HEK293 (cell line): ENCODE results near the gene GNG7.

Source experiments
- CTCF ChIA-PET: fragments of 350-600 bp; formaldehyde crosslinking; extraction: SDS; loops from one replicate; lab custom pipeline; 2021; ENCODE audit warnings: antibody characterized with exemption; lab: Yijun Ruan, JAX
- POLR2A ChIA-PET: fragments of 300-600 bp; formaldehyde crosslinking; extraction: SDS; loops from one replicate; lab custom pipeline; 2020; ENCODE audit warnings: antibody characterized with exemption, inconsistent platforms; lab: Yijun Ruan, JAX
- H3K27ac ChIP-seq: fragments of 200-500 bp; sonication (Bioruptor generic); 2 replicates; pipeline ENCODE4 v1.5.1; 2014; ENCODE audit warnings: low read depth, low read length, control low read depth, inconsistent platforms; ENCODE audit errors: extremely low read depth
- H3K36me3 ChIP-seq, 2 experiments: fragments of 200-500 bp in 1 of 2; sonication (Bioruptor generic) in 1 of 2; 1 replicate in 1 of 2; 2 replicates in 1 of 2; pipeline ENCODE4 v1.5.1; 2014 to 2017; ENCODE audit warnings: inconsistent platforms in 2 of 2, low read length in 2 of 2; ENCODE audit not compliant: control insufficient read depth in 2 of 2, insufficient read depth in 1 of 2
- H3K4me1 ChIP-seq: fragments of 200-500 bp; sonication (Bioruptor generic); 2 replicates; pipeline ENCODE4 v1.5.1; 2014; ENCODE audit warnings: mild to moderate bottlenecking, low read length, inconsistent platforms; ENCODE audit not compliant: control insufficient read depth, insufficient read depth
- H3K4me3 ChIP-seq: 2 replicates; pipeline ENCODE4 v1.5.1; 2011; ENCODE audit warnings: low read depth, mild to moderate bottlenecking, control low read depth, low read length, moderate library complexity
- H3K9me3 ChIP-seq: fragments of 200-500 bp; sonication (Bioruptor generic); 2 replicates; pipeline ENCODE4 v1.5.1; 2014; ENCODE audit warnings: low read depth, low read length, inconsistent platforms; ENCODE audit not compliant: control insufficient read depth, insufficient read depth
- EGR2 ChIP-seq: fragments of 450-650 bp; formaldehyde crosslinking; IDR thresholded peaks from 2 replicates; pipeline ENCODE4 v1.5.1; 2016; ENCODE audit warnings: low read depth, missing biosample characterization, missing genetic modification characterization
- GLIS1 ChIP-seq: fragments of 450-650 bp; formaldehyde crosslinking; IDR thresholded peaks from 2 replicates; pipeline ENCODE4 v1.5.1; 2016; ENCODE audit warnings: missing biosample characterization, missing genetic modification characterization
- KLF1 ChIP-seq: fragments of 450-650 bp; formaldehyde crosslinking; IDR thresholded peaks from 2 replicates; pipeline ENCODE4 v1.5.1; 2016; ENCODE audit warnings: missing biosample characterization, missing genetic modification characterization
- KLF16 ChIP-seq: fragments of 450-650 bp; formaldehyde crosslinking; IDR thresholded peaks from 2 replicates; pipeline ENCODE4 v1.5.1; 2017; ENCODE audit warnings: missing biosample characterization, missing genetic modification characterization
- OVOL3 ChIP-seq: fragments of 450-650 bp; formaldehyde crosslinking; IDR thresholded peaks from 2 replicates; pipeline ENCODE4 v1.5.1; 2016; ENCODE audit warnings: missing biosample characterization, missing genetic modification characterization
- ZBTB44 ChIP-seq: fragments of 450-650 bp; IDR thresholded peaks from 2 replicates; pipeline ENCODE4 v1.5.1; 2018; ENCODE audit warnings: missing biosample characterization, mild to moderate bottlenecking, missing genetic modification characterization
- ZFHX2 ChIP-seq: fragments of 450-650 bp; formaldehyde crosslinking; conservative IDR thresholded peaks from 2 replicates; pipeline ENCODE4 v1.5.1; 2016; ENCODE audit warnings: missing biosample characterization, missing genetic modification characterization
- ZNF155 ChIP-seq: fragments of 450-650 bp; formaldehyde crosslinking; IDR thresholded peaks from 2 replicates; pipeline ENCODE4 v1.5.1; 2016; ENCODE audit warnings: missing biosample characterization, missing genetic modification characterization
- ZNF16 ChIP-seq: fragments of 450-650 bp; formaldehyde crosslinking; IDR thresholded peaks from 2 replicates; pipeline ENCODE4 v1.5.1; 2016; ENCODE audit warnings: low read depth, missing biosample characterization, missing genetic modification characterization
- ZNF416 ChIP-seq: fragments of 450-650 bp; formaldehyde crosslinking; IDR thresholded peaks from 2 replicates; pipeline ENCODE4 v1.5.1; 2016; ENCODE audit warnings: missing biosample characterization, missing genetic modification characterization
- ZNF549 ChIP-seq: fragments of 450-650 bp; IDR thresholded peaks from 2 replicates; pipeline ENCODE4 v1.5.1; 2018; ENCODE audit warnings: missing biosample characterization, missing genetic modification characterization, mild to moderate bottlenecking, inconsistent platforms, moderate library complexity
- ZNF560 ChIP-seq: fragments of 450-650 bp; formaldehyde crosslinking; IDR thresholded peaks from 2 replicates; pipeline ENCODE4 v1.5.1; 2017; ENCODE audit warnings: missing biosample characterization, missing genetic modification characterization, borderline replicate concordance
- ZNF623 ChIP-seq: fragments of 450-650 bp; formaldehyde crosslinking; IDR thresholded peaks from 2 replicates; pipeline ENCODE4 v1.5.1; 2016; ENCODE audit warnings: missing biosample characterization, missing genetic modification characterization
- ZNF768 ChIP-seq: fragments of 450-650 bp; formaldehyde crosslinking; IDR thresholded peaks from 2 replicates; pipeline ENCODE4 v1.5.1; 2018; ENCODE audit warnings: missing biosample characterization, mild to moderate bottlenecking, missing genetic modification characterization
- TF ChIP-seq, protein P1 (sequence below): fragments of 450-650 bp; formaldehyde crosslinking; IDR thresholded peaks from 2 replicates; pipeline ENCODE4 v1.5.1; 2016; ENCODE audit warnings: missing biosample characterization, missing genetic modification characterization
- TF ChIP-seq, protein P2 (sequence below): fragments of 450-650 bp; formaldehyde crosslinking; IDR thresholded peaks from 2 replicates; pipeline ENCODE4 v1.5.1; 2016; ENCODE audit warnings: missing biosample characterization, missing genetic modification characterization
- TF ChIP-seq, protein P3 (sequence below): fragments of 450-650 bp; IDR thresholded peaks from 2 replicates; pipeline ENCODE4 v1.5.1; 2018; ENCODE audit warnings: missing biosample characterization, missing genetic modification characterization

The GNG7 gene

GRCh38 chr19:2495651-2496316 lies 206.7 kb downstream of the GNG7 start:
- H3K36me3 ChIP-seq, result no peaks in the 10 kb centered on the region
- CTCF ChIA-PET, result interaction anchor here (1.0 kb wide), 1 partner anchor 17 kb away, joined by 4 read pairs; no protein-coding TSS in a partner anchor

DNA sequence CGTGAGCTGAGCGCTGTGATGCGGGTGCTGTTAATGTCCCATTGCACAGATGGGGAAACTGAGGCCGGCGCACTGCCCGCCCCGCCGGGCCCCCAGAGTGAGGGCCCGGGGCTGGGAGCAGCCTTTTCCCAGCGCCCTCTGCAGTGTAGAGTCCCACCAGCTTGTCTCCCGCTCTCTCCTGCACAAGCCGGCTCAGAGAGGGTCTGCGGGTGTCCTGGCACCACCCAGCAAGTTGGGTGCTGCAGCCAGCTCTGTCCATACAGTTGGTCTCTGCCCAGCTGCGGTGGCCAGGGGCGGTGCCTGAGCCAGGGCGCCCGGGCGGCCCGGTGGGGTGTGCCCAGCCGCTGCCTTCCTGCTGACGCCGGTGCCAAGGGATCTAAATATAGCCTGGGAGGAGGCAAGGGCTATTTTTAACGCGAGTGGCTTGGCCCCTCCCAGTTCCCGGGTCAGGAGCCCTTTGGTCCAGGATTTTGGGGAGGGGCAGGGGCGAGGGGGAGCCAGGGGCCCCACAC lies 207.3 kb downstream of the GNG7 start:
- H3K4me1 ChIP-seq, result no peaks in the 10 kb centered on the region
- POLR2A ChIA-PET, result interaction anchor here (0.9 to 13.1 kb wide), 5 partner anchors 8 to 84 kb away, joined by 3 to 168 read pairs (median 4); partner anchors contain the start of gene GADD45B
- no peaks in the 10 kb centered on the region for H3K36me3 ChIP-seq
- H3K4me3 ChIP-seq, result no peak overlapping the region; the same call in 1 of the 2 replicates
- H3K27ac ChIP-seq, result no peak overlapping the region; the same call in 1 of the 2 replicates
- TF ChIP-seq KLF16 (tag by site-specific recombination) (no peak), ZNF768 (peak; percentile 69; the same call in 1 of the 2 replicates), ZNF416 (tag by site-specific recombination) (no peak), KLF1 (tag by site-specific recombination) (peak; percentile 72; the same call in 1 of the 2 replicates)
- TF ChIP-seq, protein P1, sequence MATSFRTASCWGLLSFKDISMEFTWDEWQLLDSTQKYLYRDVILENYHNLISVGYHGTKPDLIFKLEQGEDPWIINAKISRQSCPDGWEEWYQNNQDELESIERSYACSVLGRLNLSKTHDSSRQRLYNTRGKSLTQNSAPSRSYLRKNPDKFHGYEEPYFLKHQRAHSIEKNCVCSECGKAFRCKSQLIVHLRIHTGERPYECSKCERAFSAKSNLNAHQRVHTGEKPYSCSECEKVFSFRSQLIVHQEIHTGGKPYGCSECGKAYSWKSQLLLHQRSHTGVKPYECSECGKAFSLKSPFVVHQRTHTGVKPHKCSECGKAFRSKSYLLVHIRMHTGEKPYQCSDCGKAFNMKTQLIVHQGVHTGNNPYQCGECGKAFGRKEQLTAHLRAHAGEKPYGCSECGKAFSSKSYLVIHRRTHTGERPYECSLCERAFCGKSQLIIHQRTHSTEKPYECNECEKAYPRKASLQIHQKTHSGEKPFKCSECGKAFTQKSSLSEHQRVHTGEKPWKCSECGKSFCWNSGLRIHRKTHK (tag by site-specific recombination), result no peak
- TF ChIP-seq, protein P2, sequence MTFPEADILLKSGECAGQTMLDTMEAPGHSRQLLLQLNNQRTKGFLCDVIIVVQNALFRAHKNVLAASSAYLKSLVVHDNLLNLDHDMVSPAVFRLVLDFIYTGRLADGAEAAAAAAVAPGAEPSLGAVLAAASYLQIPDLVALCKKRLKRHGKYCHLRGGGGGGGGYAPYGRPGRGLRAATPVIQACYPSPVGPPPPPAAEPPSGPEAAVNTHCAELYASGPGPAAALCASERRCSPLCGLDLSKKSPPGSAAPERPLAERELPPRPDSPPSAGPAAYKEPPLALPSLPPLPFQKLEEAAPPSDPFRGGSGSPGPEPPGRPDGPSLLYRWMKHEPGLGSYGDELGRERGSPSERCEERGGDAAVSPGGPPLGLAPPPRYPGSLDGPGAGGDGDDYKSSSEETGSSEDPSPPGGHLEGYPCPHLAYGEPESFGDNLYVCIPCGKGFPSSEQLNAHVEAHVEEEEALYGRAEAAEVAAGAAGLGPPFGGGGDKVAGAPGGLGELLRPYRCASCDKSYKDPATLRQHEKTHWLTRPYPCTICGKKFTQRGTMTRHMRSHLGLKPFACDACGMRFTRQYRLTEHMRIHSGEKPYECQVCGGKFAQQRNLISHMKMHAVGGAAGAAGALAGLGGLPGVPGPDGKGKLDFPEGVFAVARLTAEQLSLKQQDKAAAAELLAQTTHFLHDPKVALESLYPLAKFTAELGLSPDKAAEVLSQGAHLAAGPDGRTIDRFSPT (tag by site-specific recombination), result 0 out of 2 replicates have a peak, but pooled peaks have one; percentile 15
- CTCF ChIA-PET, result interaction anchor here (1.0 kb wide), 1 partner anchor 17 kb away, joined by 4 read pairs; no protein-coding TSS in a partner anchor
- H3K9me3 ChIP-seq, result no peaks in the 10 kb centered on the region

More at GRCh38 chr19:2495651-2496316, 206.7 kb downstream of the GNG7 start:
- Histone ChIP-seq H3K4me1 (no peaks in the 10 kb centered on the region), H3K27ac (no peak overlapping the region), H3K9me3 (no peaks in the 10 kb centered on the region), H3K4me3 (no peak overlapping the region)
- TF ChIP-seq, protein P3, sequence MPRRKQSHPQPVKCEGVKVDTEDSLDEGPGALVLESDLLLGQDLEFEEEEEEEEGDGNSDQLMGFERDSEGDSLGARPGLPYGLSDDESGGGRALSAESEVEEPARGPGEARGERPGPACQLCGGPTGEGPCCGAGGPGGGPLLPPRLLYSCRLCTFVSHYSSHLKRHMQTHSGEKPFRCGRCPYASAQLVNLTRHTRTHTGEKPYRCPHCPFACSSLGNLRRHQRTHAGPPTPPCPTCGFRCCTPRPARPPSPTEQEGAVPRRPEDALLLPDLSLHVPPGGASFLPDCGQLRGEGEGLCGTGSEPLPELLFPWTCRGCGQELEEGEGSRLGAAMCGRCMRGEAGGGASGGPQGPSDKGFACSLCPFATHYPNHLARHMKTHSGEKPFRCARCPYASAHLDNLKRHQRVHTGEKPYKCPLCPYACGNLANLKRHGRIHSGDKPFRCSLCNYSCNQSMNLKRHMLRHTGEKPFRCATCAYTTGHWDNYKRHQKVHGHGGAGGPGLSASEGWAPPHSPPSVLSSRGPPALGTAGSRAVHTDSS (tag by site-specific recombination), result peak; percentile 28; the same call in 1 of the 2 replicates
- 0 out of 2 replicates have a peak, but pooled peaks have one; percentile 28 for TF ChIP-seq EGR2 (tag by site-specific recombination)
- 0 out of 2 replicates have a peak, but pooled peaks have one; percentile 12 for TF ChIP-seq ZFHX2 (tag by site-specific recombination)
- TF ChIP-seq ZNF155 (tag by site-specific recombination), result no peak
- POLR2A ChIA-PET, result interaction anchor here (0.9 to 13.1 kb wide), 3 partner anchors 8 to 34 kb away, joined by 3 to 168 read pairs (median 4); partner anchors contain the start of gene GADD45B

DNA sequence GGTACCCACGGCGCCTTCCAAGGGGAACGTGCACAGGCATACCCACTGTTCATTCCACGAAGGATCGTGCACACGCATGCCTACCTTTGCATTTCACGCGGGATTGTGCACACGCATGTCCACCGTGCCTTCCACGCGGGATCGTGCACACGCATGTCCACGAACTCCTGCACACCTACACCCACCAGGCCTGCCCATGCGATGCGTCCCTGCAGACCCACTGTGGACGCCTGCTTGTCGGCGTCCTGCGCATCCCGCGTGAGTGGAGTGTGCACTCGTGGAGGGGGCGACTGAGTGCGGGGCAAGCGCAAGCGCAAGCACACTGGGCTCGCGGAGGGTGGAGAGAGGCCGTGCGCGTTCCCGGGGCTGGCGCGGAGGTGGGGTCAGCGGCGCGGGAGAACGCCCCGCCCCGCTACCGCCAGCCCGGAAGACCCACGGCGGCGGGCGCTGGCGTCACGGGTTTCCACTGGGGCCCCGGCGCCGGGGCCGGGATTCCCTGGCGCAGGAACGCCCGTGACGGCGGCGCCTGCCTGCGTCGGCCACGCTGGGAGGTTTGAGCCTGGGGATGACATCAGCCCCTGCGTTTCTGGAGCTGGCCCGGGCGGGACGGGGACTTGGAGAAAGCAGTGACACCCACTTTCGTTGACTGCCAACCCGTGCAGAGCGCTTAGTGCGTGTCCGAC lies 207.9 kb downstream of the GNG7 start:
- no peak overlapping the region; the same call in 1 of the 2 replicates for H3K4me3 ChIP-seq
- no peaks in the 10 kb centered on the region for H3K9me3 ChIP-seq
- no peaks in the 10 kb centered on the region for H3K36me3 ChIP-seq
- H3K27ac ChIP-seq, result no peak overlapping the region; the same call in 1 of the 2 replicates
- ChIA-PET CTCF (interaction anchor here (1.0 kb wide), 1 partner anchor 16 kb away, joined by 4 read pairs; no protein-coding TSS in a partner anchor), POLR2A (interaction anchor here (0.9 to 13.1 kb wide), 6 partner anchors 9 to 85 kb away, joined by 3 to 168 read pairs (median 4); partner anchors contain the start of gene GADD45B)
- no peaks in the 10 kb centered on the region for H3K4me1 ChIP-seq
- no peak for TF ChIP-seq KLF1 (tag by site-specific recombination)
- no peak for TF ChIP-seq ZNF560 (tag by site-specific recombination)
- no peak for TF ChIP-seq ZNF16
- no peak for TF ChIP-seq ZNF549 (tag by site-specific recombination)
- TF ChIP-seq EGR2 (tag by site-specific recombination), result 0 out of 2 replicates have a peak, but pooled peaks have one; percentile 1
- TF ChIP-seq, protein P2 (tag by site-specific recombination), result 0 out of 2 replicates have a peak, but pooled peaks have one; percentile 54
- TF ChIP-seq GLIS1, result no peak; the same call in 1 of the 2 replicates
- TF ChIP-seq ZBTB44, result no peak
- no peak for TF ChIP-seq ZNF623 (tag by site-specific recombination)
- TF ChIP-seq OVOL3 (tag by site-specific recombination), result no peak
